SK-N-SH treated with all-trans-retinoic acid at 6 μM for 48 hours (cell line): ENCODE data around the gene TMEM33.

Source experiments
- CSDC2 ChIP-seq: fragments of 250-450 bp; sonication (Bioruptor Pico); IDR thresholded peaks from 2 replicates; pipeline ENCODE4 v1.5.0; 2020; ENCODE audit warnings: mild to moderate bottlenecking, moderate library complexity
- RARB ChIP-seq: fragments of 250-450 bp; sonication (Bioruptor Pico); IDR thresholded peaks from 2 replicates; pipeline ENCODE4 v1.8.0; 2021; ENCODE audit warnings: mild to moderate bottlenecking, moderate library complexity
- SNAI2 ChIP-seq: fragments of 250-450 bp; sonication (Bioruptor Pico); IDR thresholded peaks from 2 replicates; pipeline ENCODE4 v1.5.0; 2020; ENCODE audit warnings: mild to moderate bottlenecking, moderate library complexity
- TOX ChIP-seq: fragments of 250-450 bp; sonication (Bioruptor Pico); IDR thresholded peaks from 2 replicates; pipeline ENCODE4 v1.8.0; 2021; ENCODE audit warnings: mild to moderate bottlenecking, moderate library complexity, borderline replicate concordance
- ZC3H10 ChIP-seq: fragments of 250-450 bp; sonication (Bioruptor Pico); IDR thresholded peaks from 2 replicates; pipeline ENCODE4 v1.5.1; 2021; ENCODE audit warnings: mild to moderate bottlenecking, moderate library complexity
- ZFP3 ChIP-seq: fragments of 250-450 bp; sonication (Bioruptor Pico); IDR thresholded peaks from 2 replicates; pipeline ENCODE4 v1.5.0; 2020; ENCODE audit warnings: mild to moderate bottlenecking, moderate library complexity
- ZFP30 ChIP-seq: fragments of 450-650 bp; formaldehyde crosslinking; IDR thresholded peaks from 2 replicates; pipeline ENCODE4 v1.5.0; 2022; ENCODE audit warnings: mild to moderate bottlenecking, moderate library complexity
- ZNF70 ChIP-seq: fragments of 450-650 bp; formaldehyde crosslinking; IDR thresholded peaks from 2 replicates; pipeline ENCODE4 v1.5.0; 2020; ENCODE audit warnings: mild to moderate bottlenecking, moderate library complexity
- TF ChIP-seq, protein P1 (sequence below): fragments of 250-450 bp; sonication (Bioruptor Pico); IDR thresholded peaks from 2 replicates; pipeline ENCODE4 v1.5.0; 2020; ENCODE audit warnings: mild to moderate bottlenecking, moderate library complexity
- TF ChIP-seq, protein P2 (sequence below): fragments of 250-450 bp; sonication (Bioruptor Pico); IDR thresholded peaks from 2 replicates; pipeline ENCODE4 v1.8.0; 2020; ENCODE audit warnings: mild to moderate bottlenecking, moderate library complexity, borderline replicate concordance
- TF ChIP-seq, protein P3 (sequence below): fragments of 250-450 bp; sonication (Bioruptor Pico); IDR thresholded peaks from 2 replicates; pipeline ENCODE4 v1.5.1; 2020; ENCODE audit warnings: low read depth, mild to moderate bottlenecking, moderate library complexity

GRCh38 chr4:41944089-41944488, 8.9 kb downstream of the TMEM33 start:
- TF ChIP-seq, protein P1, sequence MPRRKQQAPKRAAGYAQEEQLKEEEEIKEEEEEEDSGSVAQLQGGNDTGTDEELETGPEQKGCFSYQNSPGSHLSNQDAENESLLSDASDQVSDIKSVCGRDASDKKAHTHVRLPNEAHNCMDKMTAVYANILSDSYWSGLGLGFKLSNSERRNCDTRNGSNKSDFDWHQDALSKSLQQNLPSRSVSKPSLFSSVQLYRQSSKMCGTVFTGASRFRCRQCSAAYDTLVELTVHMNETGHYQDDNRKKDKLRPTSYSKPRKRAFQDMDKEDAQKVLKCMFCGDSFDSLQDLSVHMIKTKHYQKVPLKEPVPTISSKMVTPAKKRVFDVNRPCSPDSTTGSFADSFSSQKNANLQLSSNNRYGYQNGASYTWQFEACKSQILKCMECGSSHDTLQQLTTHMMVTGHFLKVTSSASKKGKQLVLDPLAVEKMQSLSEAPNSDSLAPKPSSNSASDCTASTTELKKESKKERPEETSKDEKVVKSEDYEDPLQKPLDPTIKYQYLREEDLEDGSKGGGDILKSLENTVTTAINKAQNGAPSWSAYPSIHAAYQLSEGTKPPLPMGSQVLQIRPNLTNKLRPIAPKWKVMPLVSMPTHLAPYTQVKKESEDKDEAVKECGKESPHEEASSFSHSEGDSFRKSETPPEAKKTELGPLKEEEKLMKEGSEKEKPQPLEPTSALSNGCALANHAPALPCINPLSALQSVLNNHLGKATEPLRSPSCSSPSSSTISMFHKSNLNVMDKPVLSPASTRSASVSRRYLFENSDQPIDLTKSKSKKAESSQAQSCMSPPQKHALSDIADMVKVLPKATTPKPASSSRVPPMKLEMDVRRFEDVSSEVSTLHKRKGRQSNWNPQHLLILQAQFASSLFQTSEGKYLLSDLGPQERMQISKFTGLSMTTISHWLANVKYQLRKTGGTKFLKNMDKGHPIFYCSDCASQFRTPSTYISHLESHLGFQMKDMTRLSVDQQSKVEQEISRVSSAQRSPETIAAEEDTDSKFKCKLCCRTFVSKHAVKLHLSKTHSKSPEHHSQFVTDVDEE (CRISPR knock-in tag): no peak
- no peak for TF ChIP-seq ZFP30
- no peak for TF ChIP-seq ZNF70
- TF ChIP-seq, protein P2, sequence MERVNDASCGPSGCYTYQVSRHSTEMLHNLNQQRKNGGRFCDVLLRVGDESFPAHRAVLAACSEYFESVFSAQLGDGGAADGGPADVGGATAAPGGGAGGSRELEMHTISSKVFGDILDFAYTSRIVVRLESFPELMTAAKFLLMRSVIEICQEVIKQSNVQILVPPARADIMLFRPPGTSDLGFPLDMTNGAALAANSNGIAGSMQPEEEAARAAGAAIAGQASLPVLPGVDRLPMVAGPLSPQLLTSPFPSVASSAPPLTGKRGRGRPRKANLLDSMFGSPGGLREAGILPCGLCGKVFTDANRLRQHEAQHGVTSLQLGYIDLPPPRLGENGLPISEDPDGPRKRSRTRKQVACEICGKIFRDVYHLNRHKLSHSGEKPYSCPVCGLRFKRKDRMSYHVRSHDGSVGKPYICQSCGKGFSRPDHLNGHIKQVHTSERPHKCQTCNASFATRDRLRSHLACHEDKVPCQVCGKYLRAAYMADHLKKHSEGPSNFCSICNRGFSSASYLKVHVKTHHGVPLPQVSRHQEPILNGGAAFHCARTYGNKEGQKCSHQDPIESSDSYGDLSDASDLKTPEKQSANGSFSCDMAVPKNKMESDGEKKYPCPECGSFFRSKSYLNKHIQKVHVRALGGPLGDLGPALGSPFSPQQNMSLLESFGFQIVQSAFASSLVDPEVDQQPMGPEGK (CRISPR knock-in tag): no peak
- no peak for TF ChIP-seq CSDC2
- TF ChIP-seq TOX (CRISPR knock-in tag): no peak
- TF ChIP-seq, protein P3, sequence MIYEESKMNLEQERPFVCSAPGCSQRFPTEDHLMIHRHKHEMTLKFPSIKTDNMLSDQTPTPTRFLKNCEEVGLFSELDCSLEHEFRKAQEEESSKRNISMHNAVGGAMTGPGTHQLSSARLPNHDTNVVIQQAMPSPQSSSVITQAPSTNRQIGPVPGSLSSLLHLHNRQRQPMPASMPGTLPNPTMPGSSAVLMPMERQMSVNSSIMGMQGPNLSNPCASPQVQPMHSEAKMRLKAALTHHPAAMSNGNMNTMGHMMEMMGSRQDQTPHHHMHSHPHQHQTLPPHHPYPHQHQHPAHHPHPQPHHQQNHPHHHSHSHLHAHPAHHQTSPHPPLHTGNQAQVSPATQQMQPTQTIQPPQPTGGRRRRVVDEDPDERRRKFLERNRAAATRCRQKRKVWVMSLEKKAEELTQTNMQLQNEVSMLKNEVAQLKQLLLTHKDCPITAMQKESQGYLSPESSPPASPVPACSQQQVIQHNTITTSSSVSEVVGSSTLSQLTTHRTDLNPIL (CRISPR knock-in tag): no peak
- no peak for TF ChIP-seq RARB (CRISPR knock-in tag)
- TF ChIP-seq ZC3H10 (CRISPR knock-in tag): no peak
- TF ChIP-seq SNAI2 (CRISPR knock-in tag): no peak
- no peak for TF ChIP-seq ZFP3
